K562 (cell line): Measurements from ENCODE around the gene MSI1. TPM values are rescaled to one million over a fixed set of nuclear protein-coding genes. Genes with fewer than 3 reads are reported as not detected.

Experiments
- BCOR ChIP-seq: fragments of 450-650 bp; IDR thresholded peaks from 2 replicates; pipeline ENCODE4 v1.6.1; 2016
- KDM2B ChIP-seq: fragments of 250-450 bp; sonication (Bioruptor Pico); IDR thresholded peaks from 2 replicates; pipeline ENCODE4 v1.8.0; 2021; ENCODE audit warnings: mild to moderate bottlenecking, moderate library complexity
- KLF10 ChIP-seq: fragments of 250-450 bp; sonication (Bioruptor Pico); IDR thresholded peaks from 2 replicates; pipeline ENCODE4 v1.6.1; 2021; ENCODE audit warnings: matching md5 sums
- MEIS2 ChIP-seq: fragments of 450-650 bp; IDR thresholded peaks from 2 replicates; pipeline ENCODE4 v1.6.1; 2014; ENCODE audit warnings: mild to moderate bottlenecking; ENCODE audit not compliant: partially characterized antibody
- MLX ChIP-seq, 2 experiments: fragments of 450-650 bp in 1 of 2; sonication (generic) in 1 of 2; formaldehyde crosslinking; conservative IDR thresholded peaks; 2 replicates each; pipeline versions ENCODE4 v1.4.0 to v1.8.1; 2020 to 2022; ENCODE audit warnings: mild to moderate bottlenecking in 1 of 2, missing genetic modification reagents in 1 of 2
- NFE2L1 ChIP-seq: fragments of 450-650 bp; IDR thresholded peaks from 2 replicates; pipeline ENCODE4 v1.6.1; 2016; ENCODE audit warnings: missing genetic modification characterization, low read depth, mild to moderate bottlenecking, missing compliant biosample characterization, moderate library complexity, borderline replicate concordance
- NFIC ChIP-seq: fragments of 450-650 bp; IDR thresholded peaks from 2 replicates; pipeline ENCODE4 v1.6.1; 2017; ENCODE audit warnings: mild to moderate bottlenecking, inconsistent platforms
- SMARCA5 ChIP-seq: fragments of 450-650 bp; IDR thresholded peaks from 2 replicates; pipeline ENCODE4 v1.6.1; 2016
- SOX6 ChIP-seq: fragments of 450-650 bp; IDR thresholded peaks from 2 replicates; pipeline ENCODE4 v1.6.1; 2014; ENCODE audit warnings: mild to moderate bottlenecking
- STAT5A ChIP-seq: IDR thresholded peaks from 2 replicates; pipeline ENCODE4 v1.6.1; 2012; ENCODE audit warnings: low read length, inconsistent platforms, borderline replicate concordance
- TCF7 ChIP-seq: sonication (generic); IDR thresholded peaks from 2 replicates; pipeline ENCODE4 v1.6.1; 2016; ENCODE audit warnings: antibody characterized with exemption, borderline replicate concordance
- TCFL5 ChIP-seq: fragments of 250-450 bp; sonication (Bioruptor Pico); conservative IDR thresholded peaks from 2 replicates; pipeline ENCODE4 v1.6.1; 2021; ENCODE audit warnings: mild to moderate bottlenecking, moderate library complexity, matching md5 sums
- TFAM ChIP-seq: fragments of 250-450 bp; sonication (Bioruptor Pico); conservative IDR thresholded peaks from 2 replicates; pipeline ENCODE4 v1.5.0; 2021; ENCODE audit warnings: mild to moderate bottlenecking, moderate library complexity
- ZBTB40 ChIP-seq, 2 experiments: fragments of 450-650 bp in 1 of 2; sonication (generic) in 1 of 2; formaldehyde crosslinking in 1 of 2; IDR thresholded peaks; 2 replicates each; pipeline versions ENCODE4 v1.7.1 to v1.9.0; 2016 to 2022; ENCODE audit warnings: inconsistent platforms in 1 of 2, mild to moderate bottlenecking in 1 of 2, missing genetic modification reagents in 1 of 2
- ZEB2 ChIP-seq: fragments of 450-650 bp; IDR thresholded peaks from 2 replicates; pipeline ENCODE4 v1.6.1; 2016
- ZNF347 ChIP-seq: fragments of 450-650 bp; formaldehyde crosslinking; IDR thresholded peaks from 2 replicates; pipeline ENCODE4 v1.4.0; 2020; ENCODE audit warnings: low read depth, mild to moderate bottlenecking, moderate library complexity
- ZNF511 ChIP-seq: sonication (generic); formaldehyde crosslinking; IDR thresholded peaks from 2 replicates; pipeline ENCODE4 v1.8.0; 2022; ENCODE audit warnings: mild to moderate bottlenecking, missing genetic modification reagents
- polyA plus RNA-seq, 8 experiments: library from polyadenylated mRNA; depleted of rRNA in 4 of 8; stranded (reverse) in 5 of 8; unstranded in 3 of 8; fragments of >200 nt; fragmentation: Nextera tagmentation in 2 of 8; fragmentation: Illumina TruSeq in 1 of 8; extraction: Ambion mirVana in 2 of 8; extraction: Trizol in 1 of 8; gene quantifications; 2 replicates each; pipeline versions ENCODE4 v1.2.1 to v1.2.3, GENCODE V29; 2011 to 2014; ENCODE audit warnings: inconsistent platforms in 1 of 8, missing spikeins in 1 of 8
- total RNA-seq, 7 experiments: library from RNA; depleted of rRNA in 6 of 7; stranded (reverse); fragments of >200 nt in 6 of 7; fragmentation: Illumina TruSeq in 2 of 7; extraction: Trizol in 2 of 7; gene quantifications; 2 replicates each; pipeline versions ENCODE4 v1.2.1 to v1.2.3, GENCODE V29; 2011 to 2021; ENCODE audit warnings: low replicate concordance in 1 of 7
- TF ChIP-seq, protein P1 (sequence below): sonication (generic); formaldehyde crosslinking; IDR thresholded peaks from 2 replicates; pipeline ENCODE4 v1.8.1; 2023; ENCODE audit warnings: mild to moderate bottlenecking, missing genetic modification reagents

Gene MSI1
- total and polyA plus RNA-seq, 9 of the 15 experiments (the other 6 are each of a cell fraction or from before 2014, with no cell fraction given), result 0.16 TPM; not detected in 8

GRCh38 chr12:120381752-120382419 lies 12.9 kb upstream of the MSI1 start (continued):
- TF ChIP-seq ZBTB40 (IDR thresholded peaks at IDR 0.05), result no peak
- no peak for TF ChIP-seq ZBTB40 (CRISPR knock-in tag; IDR thresholded peaks at IDR 0.05)
- peak; percentile 65; the same call in 1 of the 2 replicates for TF ChIP-seq SOX6
- TF ChIP-seq ZNF347 (CRISPR knock-in tag), result no peak
- peak; percentile 93 for TF ChIP-seq MEIS2
- TF ChIP-seq TCFL5 (CRISPR knock-in tag), result no peak
- TF ChIP-seq TCF7, result no peak
- TF ChIP-seq KLF10 (CRISPR knock-in tag), result no peak
- TF ChIP-seq BCOR, result peak; percentile 39; the same call in 1 of the 2 replicates
- TF ChIP-seq ZEB2, result peak; percentile 44; the same call in 1 of the 2 replicates
- TF ChIP-seq NFIC, result 0 out of 2 replicates have a peak, but pooled peaks have one; percentile 8
- TF ChIP-seq STAT5A, result peak; percentile 69
- no peak for TF ChIP-seq TFAM (CRISPR knock-in tag)
- no peak for TF ChIP-seq NFE2L1 (tag)
- no peak for TF ChIP-seq SMARCA5
- no peak for TF ChIP-seq MLX (CRISPR knock-in tag; conservative IDR thresholded peaks at IDR 0.05)
- no peak for TF ChIP-seq ZNF511 (CRISPR knock-in tag)
- TF ChIP-seq, protein P1, sequence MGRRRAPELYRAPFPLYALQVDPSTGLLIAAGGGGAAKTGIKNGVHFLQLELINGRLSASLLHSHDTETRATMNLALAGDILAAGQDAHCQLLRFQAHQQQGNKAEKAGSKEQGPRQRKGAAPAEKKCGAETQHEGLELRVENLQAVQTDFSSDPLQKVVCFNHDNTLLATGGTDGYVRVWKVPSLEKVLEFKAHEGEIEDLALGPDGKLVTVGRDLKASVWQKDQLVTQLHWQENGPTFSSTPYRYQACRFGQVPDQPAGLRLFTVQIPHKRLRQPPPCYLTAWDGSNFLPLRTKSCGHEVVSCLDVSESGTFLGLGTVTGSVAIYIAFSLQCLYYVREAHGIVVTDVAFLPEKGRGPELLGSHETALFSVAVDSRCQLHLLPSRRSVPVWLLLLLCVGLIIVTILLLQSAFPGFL, result no peak
- TF ChIP-seq KDM2B (CRISPR knock-in tag), result no peak
